G401 (cell line): Measurements from ENCODE around the gene ZC3H12C. TPM values are rescaled to one million over a fixed set of nuclear protein-coding genes. Genes with fewer than 3 reads are reported as not detected.

Experiments used
- DNase-seq: peaks from one replicate; pipeline ENCODE4 v3.0.0-alpha.2; 2015; ENCODE audit warnings: low spot score
- in situ Hi-C: cut with HindIII; loops from 2 replicates; pipeline ENCODE4 v1.10.0; 2016; ENCODE audit warnings: low sequenced_read_pairs, mixed read lengths
- total RNA-seq: library from RNA; depleted of rRNA; stranded (reverse); fragments of >200 nt; shearing (Covaris generic); gene quantifications from 2 replicates; pipeline ENCODE4 v1.2.3, GENCODE V29; 2014

Gene ZC3H12C
- total RNA-seq, 1 experiment from 2014 or later: 0.03 TPM

DNA sequence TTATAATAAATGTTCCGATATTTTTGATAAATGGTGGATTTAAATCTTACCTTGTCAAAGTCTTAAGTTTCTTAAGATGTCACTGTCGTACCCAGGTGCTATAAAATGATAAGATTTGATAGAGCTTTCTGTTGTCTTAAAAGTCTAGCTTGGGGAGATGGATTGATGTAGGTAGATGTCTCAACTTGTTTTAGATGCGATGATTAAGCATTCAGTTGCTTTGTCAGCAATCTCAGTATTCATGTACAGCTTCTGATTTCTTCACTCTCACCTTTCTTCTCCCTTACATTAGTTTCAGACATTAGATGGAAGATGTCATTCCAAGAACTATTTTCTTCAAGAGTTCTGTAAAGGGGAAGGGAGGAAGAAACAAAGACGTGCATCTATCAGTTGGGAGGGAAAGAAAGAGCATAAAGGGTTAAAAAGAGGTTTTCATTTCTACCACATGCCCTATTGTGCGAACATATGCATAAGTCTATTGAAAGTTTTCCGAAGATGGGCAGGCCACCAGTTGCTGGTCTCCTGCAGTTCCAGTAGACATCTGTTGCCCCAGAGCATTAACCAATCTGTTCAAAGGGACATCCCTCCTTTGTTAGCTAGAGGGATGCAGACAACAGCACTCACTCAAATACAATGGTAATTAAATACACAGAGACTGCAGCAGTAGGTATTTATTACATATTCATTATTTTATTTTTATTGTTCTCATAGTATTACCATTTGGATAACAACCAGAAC, 38.4 kb downstream of the ZC3H12C start:
- no peak for DNase-seq
- in situ Hi-C loops: no loop called here

DNA sequence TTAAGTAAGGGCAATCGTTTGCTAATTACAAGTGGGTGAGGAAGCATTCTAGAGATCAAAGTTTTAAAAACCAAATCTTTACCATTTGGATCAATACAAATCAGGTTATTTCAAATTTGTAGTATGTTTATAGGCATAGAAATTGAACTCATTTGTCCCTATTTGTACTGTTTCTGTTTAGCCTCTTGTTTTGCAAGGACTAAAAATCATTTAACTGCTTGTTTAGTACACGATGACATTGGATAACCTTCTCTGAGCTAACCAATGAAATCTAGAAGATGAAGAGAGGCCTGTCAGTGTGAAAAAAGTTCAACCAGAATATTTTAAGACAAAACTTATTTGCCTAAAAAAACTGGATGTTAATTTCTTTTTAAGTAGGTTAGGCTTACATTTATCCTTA, 40.0 kb downstream of the ZC3H12C start:
- in situ Hi-C loops: no loop called here

DNA sequence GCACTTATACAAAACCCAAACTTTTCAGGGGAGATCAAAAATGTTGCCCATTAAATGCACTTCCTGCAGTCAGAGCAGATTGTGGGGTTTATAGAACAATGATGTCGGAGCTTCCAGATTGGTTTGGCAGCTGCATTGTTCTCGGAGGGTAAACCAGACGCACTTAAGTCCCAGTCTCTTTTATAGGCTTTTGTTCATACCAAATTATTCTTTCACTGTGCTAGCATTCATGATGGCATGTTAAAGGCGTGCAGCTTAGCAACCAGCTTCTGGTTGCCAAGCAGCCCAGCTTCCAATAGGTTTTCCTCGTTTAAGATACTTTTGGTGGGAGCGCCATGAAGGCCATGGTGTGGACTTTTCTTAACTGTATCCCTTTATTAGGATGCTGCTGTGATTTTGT, 40.9 kb downstream of the ZC3H12C start:
- no peak for DNase-seq
- in situ Hi-C loops: no loop called here

More for the DNA sequence above, 40.0 kb downstream of the ZC3H12C start:
- DNase-seq: no peak

DNA sequence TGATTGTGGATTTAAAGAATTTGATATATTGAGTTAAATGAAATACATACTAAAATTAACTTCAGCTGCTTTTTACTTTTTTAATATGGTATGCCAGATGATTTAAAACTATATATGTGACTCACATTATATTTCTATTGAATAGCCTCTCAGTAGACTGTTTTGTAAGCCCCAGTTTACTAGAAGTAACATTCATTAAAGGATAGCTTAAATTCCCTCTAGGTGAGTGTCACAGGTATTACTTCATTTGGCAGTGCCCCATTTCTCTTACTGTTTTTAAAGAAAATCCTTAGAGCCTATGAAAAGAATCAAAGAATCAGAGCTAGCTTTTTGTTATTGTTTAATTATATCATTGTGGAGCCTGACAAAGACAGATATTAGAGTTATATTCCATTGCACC, 48.6 kb downstream of the ZC3H12C start:
- DNase-seq: no peak
- in situ Hi-C loops: no loop called here

DNA sequence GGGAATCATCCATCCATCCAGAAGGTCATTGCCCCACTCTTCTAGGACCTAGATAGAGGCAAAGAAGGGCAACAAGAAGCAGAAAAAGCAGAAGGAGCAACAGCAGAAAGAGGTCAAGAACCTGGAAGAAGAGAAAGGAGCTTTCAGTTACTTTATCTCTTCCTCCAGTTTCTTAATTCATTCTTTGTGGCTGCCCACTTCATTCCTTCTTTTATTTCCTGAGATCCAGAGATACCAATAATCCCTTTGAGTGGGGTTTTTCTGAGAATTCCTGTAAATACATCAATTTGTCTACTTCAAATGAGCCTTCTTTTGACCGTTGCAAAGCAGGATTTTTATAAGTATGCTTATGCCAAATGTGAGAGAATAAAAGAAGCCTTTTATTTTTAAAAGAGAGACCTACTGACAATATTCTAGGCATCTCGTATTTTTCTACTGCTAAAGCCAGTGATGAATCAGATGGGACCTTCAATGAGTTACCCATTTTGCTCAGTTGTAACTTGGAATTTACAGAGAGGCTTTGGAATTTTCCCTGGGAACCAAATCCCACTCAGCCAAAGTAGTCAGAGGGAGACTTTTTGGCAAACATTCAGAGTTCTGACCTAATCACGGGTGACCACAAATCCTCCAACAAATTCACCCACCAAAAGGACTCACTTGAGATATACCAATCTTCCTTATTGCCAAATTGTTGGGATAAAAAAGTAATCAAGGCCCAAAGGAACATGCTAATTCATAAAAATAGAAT, 54.9 kb downstream of the ZC3H12C start:
- DNase-seq: no peak
- in situ Hi-C loops: no loop called here

DNA sequence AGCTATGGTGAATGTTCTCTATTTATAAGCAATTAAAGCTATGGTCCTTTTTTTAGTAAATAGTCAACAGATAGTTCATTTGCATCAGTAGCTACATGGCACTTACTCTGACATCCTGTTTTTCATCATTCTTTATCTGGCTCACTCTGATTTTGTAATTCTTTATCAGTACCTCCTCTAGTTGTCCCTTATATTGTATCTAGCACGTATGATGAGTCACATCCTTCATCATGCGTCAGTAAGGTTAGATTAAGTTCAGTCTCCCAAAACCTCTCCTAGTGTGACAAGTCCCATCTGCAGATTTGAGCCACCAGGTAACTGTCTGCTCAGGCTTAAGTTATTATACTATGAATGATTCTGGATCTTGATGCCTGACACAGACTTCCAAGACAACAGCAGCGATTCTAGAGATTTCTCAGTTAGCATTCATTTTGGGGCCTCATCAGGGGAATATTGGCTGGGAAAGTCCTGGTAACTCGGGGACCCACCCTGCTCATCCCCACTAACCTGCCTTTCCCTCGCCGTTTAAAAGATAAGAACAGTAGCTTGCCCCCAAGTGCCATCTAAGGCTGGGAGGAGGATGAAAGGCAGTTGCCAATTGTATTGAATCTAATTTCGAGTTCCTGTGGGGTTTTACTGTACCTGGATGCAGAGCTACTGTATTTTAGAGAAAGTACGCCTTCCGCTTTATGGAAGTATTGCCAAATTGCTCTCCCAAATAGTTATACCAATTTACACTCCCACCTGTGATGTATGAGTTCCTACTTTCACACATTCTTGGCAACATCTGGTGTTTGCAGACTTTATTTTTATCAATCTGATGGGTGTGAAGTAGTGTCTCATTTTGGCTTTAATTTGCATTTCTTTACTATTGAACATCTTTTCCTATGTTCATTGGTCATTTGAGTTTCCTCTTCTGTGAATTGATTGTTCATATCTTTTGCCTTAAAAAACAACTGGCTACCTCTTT, 55.9 kb downstream of the ZC3H12C start:
- in situ Hi-C loops: no loop called here
- DNase-seq: no peak

DNA sequence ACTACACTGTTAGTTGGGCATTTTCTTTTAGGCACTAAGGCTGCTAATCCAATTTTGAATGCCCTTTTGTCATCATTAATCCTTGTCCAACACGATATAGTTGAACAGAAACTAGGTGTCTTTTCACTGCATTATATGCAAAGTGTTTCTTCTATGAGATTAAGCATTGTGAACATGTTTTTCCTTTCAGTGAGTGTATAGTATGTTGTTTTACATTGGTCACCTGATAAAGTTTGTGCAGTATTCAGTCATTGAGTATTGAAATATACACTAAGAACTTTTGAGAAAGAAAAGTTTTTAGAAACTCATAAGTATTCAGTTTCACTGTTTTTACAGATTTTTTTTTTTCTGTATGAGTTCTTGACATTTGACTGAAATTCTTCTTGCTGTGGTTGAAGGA, 59.0 kb downstream of the ZC3H12C start:
- no peak for DNase-seq
- in situ Hi-C loops: no loop called here

DNA sequence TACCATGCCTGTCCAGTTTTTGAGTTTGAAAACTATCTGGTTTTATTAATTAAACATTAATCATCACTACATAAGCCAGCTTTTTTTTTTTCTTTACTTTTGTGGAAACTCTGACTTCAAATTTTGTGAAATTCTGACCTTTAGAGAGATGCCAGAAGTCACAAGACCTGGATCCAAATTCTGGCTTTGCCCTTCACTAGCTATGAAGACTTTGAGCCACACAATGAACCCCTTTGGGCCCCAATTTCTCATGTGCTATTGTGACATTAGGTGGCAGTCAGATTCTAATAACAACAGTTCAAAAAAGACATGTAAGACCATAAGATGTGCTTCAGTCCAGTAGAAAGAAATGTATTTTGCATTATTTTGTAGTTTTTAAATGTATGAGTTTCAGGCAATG, 60.3 kb downstream of the ZC3H12C start:
- DNase-seq: no peak
- in situ Hi-C loops: no loop called here

DNA sequence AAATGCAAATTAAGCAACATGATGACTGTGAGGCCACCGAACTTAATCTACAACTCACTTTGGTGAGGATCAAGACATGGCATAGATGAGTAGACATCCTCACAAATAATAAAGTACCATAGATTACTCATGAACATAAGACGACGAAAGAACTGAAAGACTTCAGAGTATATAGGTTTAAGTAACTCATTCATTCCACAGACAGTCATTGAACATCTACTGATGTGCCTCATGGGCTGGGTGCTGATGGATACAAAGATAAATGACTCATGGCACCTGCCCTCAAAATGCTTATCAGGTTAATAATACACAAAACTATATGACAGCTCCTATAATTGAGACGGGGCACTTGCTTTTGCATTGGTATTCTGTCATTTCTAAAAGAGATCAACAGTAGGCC, 63.3 kb downstream of the ZC3H12C start:
- in situ Hi-C loops: no loop called here
- no peak for DNase-seq

DNA sequence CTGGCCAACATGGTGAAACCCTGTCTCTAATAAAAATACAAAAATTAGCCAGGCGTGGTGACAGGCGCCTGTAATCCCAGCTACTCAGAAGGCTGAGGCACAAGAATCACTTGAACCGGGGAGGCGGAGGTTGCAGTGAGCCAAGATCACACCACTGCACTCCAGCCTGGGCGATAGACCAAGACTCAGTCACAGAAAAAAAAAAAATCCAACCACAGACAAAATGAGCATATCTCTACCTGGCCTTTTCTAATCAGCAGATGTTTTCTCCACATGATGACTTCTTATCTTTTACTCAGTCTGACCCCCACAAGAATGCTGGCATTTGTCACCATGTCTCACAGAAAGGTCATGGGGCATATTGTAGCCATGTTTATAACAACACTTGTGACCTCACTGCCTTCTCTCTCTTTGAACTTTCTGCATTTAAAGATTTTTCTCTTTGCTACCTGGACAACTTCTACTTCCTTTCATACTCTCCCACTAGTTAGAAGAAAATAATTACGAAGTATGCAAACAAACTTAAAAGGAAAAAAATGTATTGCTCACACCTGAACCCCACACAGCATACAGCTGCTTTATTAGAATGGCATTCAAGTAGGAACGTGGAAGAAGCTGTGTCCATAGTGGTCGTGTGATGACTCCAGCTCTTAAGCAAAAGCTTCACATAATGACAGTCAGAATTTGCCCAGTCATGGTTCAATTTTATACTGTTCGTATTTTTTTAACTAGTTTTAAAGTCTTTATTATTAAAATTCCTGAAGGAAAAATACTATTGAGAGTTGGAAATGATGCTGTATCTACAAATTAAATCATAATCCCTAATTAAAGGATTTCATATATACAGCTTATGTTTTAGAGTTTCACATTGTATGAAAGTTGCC, 65.4 kb downstream of the ZC3H12C start:
- in situ Hi-C loops: no loop called here
- DNase-seq: no peak

DNA sequence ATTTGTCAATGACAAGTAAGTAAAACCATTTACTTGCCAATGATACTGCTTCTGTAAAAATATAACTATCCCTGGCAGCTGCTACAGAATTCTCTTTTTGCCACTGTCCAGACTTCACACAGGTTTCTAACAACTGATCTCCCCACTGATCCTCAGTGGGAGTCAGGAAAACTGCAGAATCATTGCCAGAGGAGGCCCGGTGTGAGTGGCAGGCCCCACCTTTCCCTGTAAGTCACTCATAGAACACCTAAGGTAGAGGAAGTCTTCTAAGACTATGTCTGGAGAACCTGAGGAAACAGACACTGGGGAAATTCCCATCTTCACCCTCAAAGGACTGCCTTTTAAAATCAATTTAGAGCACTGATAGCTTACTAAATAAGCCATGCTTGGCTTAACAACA, 66.3 kb downstream of the ZC3H12C start:
- DNase-seq: no peak
- in situ Hi-C loops: no loop called here

DNA sequence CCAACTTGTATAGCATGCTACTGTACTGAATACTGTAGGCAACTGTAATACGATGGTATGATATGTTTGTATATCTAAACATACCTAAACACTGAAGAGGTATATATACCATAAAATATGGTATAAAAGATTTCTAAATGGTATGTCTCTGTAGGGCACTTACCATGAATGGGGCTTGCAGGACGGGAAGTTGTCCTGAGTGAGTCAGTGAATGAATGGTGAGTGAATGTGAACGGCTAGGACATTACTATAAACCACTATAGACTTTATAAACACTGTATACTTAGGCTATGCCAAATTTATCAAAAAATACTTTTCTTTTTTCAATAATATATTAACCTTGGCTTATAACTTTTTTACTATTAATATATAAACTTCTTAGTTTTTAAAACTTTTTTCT, 66.8 kb downstream of the ZC3H12C start:
- in situ Hi-C loops: no loop called here
- DNase-seq: no peak

DNA sequence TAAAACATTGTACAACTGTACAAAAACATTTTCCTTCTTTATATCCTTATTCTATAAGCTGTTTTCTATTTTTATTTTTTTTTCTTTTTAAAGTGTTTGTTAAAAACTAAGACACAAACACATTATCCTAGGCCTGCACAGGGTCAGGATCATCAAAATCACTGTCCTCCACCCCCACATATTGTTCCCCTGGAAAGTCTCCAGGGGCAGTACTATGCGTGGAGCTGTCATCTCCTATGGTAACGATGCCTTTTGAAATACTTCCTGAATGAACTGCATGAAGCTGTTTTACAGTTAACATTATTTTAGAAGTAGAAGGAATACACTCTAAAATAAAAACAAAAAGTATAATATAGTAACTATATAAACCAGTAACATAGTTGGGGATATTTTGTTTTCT, 67.2 kb downstream of the ZC3H12C start:
- in situ Hi-C loops: no loop called here
- no peak for DNase-seq

DNA sequence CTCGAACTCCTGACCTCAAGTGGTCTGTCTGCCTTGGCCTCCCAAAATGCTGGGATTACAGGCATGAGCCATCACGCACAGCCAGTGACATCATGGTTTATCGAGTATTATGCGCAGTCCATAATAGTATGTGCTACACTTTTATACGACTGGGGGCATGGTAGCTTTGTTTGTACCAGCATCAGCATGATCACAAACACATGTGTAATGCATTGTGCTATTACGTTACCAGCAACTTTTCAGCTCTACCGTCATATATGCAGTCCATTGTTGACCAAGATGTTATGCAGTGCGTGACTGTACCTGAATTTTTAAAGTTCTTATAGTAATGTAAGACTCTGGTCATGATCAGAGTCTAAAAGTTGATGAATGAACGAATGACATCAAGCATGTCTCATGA, 67.9 kb downstream of the ZC3H12C start:
- in situ Hi-C loops: no loop called here
- no peak for DNase-seq

DNA sequence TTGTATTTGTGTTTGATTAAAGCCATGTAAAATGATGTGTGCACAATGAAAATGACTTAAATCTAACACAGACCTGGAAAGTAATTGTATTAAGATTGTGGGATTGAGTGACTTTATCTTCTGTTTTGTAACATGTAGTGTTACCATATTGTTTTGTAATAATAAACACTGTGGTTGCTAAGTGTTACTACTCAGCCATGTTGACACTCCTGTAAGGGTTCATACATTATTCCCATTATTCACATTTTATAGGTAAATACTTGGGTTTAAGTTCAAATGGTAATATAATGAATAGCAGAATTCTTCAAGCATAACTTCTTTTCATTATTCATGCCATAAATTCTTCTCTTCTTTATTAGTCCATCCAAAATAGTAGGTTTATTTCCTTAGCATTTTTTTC, 69.0 kb downstream of the ZC3H12C start:
- DNase-seq: no peak
- in situ Hi-C loops: no loop called here

DNA sequence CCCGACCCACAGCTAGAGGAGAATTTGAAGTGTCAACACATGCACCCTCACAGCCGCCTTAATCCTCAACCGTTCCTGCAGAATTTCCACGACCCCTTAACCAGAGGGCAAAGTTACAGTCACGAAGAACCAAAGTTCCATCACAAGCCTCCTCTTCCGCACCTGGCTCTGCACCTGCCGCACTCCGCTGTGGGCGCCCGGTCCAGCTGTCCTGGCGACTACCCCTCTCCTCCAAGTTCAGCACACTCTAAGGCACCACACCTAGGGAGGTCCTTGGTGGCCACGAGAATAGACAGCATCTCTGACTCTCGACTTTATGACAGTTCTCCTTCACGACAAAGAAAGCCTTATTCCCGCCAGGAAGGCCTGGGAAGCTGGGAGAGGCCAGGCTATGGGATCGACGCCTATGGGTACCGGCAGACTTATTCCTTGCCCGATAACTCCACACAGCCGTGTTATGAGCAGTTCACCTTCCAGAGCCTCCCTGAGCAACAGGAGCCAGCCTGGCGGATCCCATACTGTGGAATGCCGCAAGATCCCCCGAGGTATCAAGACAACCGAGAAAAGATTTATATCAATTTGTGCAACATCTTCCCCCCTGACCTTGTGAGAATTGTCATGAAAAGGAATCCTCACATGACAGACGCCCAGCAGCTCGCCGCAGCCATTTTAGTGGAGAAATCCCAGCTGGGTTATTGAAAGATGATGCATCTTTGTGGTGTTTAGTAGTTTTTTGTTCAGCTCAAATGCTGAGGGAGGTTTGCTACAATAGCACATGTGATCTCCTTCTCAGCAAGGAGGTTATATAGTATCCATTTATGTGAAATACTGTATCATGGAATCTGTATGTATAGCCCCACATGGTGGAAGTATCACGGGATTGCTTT, 72.1 kb downstream of the ZC3H12C start:
- DNase-seq: no peak
- in situ Hi-C loops: no loop called here

DNA sequence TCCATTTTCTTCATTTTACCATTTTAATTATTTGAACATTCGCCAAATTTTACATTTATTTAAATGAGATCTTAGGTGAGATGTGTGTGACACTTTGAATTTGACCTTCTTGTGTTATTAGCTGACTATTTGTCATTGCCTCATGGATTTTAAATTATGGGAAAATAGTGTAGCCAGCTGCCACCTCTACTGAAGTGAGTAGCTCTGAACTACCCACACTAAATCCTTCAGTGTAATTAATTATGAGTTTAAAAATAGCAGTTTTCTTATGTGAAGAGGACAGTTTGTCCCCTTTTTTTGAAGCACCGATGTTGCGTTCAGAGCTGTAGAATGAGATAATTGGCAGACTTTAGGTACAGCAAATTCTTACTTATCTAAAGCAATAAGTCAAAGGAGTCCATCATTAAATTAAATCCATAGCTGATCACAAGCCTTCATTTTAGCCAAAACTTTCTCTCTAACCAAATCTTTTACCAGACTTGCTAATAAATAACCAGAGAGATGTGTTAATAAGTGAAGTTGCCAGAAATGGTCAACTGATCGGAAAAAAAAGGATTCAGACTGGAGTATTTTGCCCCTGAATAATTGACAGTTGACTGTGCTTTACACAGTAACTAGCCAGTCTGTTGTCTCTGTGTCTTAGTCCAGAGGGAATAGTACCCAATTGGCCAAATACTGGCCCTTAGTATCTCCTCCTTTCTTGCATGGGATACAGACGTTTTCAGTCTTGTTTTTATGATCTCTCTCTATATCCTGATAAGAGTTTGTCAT, 75.0 kb downstream of the ZC3H12C start:
- in situ Hi-C loops: no loop called here
- DNase-seq: no peak
